AG09309 (cell line): Measurements from ENCODE around the gene LTBP4.
"Not testable (repeated sequence)": the region's sequence is repeated elsewhere in the genome, so short reads cannot be mapped to it uniquely, and the experiment has no call there.

ENCODE experiments used
- DNase-seq: peaks from one replicate; pipeline ENCODE4 v3.0.0-alpha.2; 2010; ENCODE audit warnings: low read depth
- H3K4me3 ChIP-seq: 2 replicates; pipeline ENCODE4 v1.5.1; 2011; ENCODE audit warnings: mild to moderate bottlenecking, low read depth, low read length, moderate library complexity; ENCODE audit not compliant: control insufficient read depth
- TF ChIP-seq, protein P1 (sequence below): IDR thresholded peaks from 2 replicates; pipeline ENCODE4 v1.5.1; 2011; ENCODE audit warnings: mild to moderate bottlenecking, low read depth, low read length, inconsistent platforms; ENCODE audit not compliant: insufficient read depth, control insufficient read depth; ENCODE audit errors: missing control alignments

The LTBP4 gene

DNA sequence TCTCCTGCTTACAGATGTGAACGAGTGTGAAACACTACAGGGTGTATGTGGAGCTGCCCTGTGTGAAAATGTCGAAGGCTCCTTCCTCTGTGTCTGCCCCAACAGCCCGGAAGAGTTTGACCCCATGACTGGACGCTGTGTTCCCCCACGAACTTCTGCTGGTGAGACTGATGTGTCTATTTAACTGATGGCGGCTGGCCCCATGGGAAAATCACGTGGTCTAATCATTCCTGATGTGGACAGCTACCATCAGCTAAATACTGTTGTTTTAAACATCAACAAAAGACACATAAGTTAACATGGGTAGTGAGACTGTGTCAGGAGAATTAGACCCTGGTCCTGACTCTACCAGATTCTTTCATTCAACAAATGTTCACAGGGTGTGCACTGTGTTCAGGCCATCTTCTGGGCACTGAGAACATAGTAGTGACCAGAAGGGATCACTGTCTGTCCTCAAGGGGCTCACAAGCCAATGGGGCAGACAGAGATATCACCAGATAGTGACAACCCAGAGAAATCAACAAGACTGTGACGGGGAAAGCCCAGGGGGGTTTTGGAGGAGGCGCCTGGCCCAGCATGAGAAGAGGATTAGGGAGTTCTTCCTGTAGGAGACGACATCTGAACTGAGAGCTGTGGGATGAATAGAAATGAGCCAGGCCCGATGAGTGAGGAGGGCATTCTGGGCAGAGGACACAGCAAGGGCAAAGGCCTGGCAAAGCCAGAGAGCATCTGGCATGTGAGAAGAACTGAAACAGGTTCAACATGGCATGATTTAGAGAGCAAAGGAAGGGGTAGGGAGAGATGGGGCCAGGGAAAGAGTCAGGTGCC, 18.4 kb downstream of the LTBP4 start:
- H3K4me3 ChIP-seq = no peak overlapping the region
- TF ChIP-seq, protein P1, sequence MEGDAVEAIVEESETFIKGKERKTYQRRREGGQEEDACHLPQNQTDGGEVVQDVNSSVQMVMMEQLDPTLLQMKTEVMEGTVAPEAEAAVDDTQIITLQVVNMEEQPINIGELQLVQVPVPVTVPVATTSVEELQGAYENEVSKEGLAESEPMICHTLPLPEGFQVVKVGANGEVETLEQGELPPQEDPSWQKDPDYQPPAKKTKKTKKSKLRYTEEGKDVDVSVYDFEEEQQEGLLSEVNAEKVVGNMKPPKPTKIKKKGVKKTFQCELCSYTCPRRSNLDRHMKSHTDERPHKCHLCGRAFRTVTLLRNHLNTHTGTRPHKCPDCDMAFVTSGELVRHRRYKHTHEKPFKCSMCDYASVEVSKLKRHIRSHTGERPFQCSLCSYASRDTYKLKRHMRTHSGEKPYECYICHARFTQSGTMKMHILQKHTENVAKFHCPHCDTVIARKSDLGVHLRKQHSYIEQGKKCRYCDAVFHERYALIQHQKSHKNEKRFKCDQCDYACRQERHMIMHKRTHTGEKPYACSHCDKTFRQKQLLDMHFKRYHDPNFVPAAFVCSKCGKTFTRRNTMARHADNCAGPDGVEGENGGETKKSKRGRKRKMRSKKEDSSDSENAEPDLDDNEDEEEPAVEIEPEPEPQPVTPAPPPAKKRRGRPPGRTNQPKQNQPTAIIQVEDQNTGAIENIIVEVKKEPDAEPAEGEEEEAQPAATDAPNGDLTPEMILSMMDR = no peak

DNA sequence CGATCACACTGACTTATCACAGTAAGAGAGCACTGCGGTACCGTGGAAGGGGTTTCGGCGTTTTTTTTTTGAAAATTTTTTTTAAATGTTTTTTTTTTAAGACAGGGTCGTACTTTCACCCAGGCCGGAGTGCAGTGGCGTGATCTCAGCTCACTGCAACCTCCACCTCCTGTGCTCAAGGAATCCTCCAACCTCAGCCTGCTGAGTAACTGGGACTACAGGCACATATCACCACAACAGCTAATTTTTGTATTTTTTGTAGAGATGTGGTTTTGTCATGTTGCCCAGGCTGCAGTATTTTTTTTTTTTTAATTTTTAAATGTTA, 19.0 kb downstream of the LTBP4 start:
- no peak overlapping the region for H3K4me3 ChIP-seq
- DNase-seq = no peak
- TF ChIP-seq, protein P1 = no peak

More for the DNA sequence above, 18.4 kb downstream of the LTBP4 start:
- DNase-seq = no peak

- H3K4me3 ChIP-seq = no peak overlapping the region
- no peak for DNase-seq
- TF ChIP-seq, protein P1 = no peak
Observed at GRCh38 chr19:40621283-40621682, 20.1 kb downstream of the LTBP4 start.

DNA sequence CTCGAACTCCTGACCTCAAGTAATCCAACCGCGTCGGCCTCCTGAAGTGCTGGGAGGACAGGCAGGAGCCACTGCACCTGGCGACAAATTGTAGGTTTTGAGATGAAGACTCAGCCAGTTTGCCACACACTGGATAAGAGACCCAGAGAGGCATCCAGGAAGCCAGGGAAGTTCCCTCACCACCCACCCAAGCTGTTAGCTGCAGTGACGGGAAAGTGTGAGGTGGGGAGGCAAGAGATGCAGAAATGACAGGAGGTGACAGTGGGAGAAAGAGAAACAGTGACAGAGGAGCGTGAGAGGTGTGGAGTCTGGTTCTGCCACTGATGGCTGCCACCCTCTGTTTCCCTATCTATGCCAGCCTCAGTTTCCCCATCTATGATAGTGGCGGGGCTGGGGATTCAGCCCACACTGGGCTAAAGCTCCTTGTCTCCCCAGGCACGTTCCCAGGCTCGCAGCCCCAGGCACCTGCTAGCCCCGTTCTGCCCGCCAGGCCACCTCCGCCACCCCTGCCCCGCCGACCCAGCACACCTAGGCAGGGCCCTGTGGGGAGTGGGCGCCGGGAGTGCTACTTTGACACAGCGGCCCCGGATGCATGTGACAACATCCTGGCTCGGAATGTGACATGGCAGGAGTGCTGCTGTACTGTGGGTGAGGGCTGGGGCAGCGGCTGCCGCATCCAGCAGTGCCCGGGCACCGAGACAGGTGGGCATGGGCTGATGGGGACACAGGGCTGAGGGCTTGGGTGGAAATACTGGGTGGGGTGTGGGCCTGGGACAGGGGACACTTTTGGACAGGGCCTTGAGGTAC, 21.0 kb downstream of the LTBP4 start:
- TF ChIP-seq, protein P1 = no peak
- no peak for DNase-seq
- no peak overlapping the region for H3K4me3 ChIP-seq

DNA sequence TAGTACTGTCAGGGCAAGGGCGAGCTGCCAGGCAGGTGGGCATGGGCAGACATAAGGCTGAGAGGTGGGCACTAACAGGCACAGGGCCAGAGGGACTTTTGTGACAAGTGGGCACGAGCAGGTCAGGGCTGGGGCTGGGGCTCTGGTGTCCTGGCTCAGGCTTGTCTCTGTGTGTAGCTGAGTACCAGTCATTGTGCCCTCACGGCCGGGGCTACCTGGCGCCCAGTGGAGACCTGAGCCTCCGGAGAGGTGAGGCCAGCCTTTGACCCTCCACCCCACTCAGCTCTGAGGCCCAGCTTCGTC, 21.6 kb downstream of the LTBP4 start:
- no peak for DNase-seq
- TF ChIP-seq, protein P1 = no peak
- no peak overlapping the region for H3K4me3 ChIP-seq

DNA sequence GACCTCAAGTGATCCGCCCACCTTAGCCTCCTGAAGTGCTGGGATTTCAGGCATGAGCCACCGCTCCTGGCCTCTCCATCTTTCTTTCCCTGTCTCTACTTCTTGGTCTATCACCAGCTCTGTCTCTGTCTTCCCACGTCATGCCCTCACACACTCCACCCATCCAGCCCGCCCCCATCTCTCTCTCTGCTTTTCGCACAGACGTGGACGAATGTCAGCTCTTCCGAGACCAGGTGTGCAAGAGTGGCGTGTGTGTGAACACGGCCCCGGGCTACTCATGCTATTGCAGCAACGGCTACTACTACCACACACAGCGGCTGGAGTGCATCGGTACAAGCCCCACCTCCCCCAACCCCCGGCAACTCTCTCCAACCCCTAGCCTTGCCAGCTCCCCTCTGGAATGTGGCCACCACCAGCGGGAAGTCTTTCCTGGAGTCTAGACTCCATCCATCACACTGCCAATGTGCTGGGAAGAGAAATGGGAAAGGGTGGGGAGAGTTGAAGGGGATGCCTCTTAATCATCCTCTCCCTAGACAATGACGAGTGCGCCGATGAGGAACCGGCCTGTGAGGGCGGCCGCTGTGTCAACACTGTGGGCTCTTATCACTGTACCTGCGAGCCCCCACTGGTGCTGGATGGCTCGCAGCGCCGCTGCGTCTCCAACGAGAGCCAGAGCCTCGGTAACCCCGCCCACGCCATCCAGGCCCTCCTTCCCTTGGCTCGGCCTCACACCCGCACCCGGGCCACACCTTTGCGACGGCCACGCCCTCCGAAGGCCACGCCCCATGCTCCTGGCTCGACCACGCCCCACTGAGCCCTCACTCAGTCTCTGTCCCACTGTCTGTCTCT, 22.5 kb downstream of the LTBP4 start:
- H3K4me3 ChIP-seq = no peak overlapping the region

GRCh38 chr19:40624369-40625153, 23.4 kb downstream of the LTBP4 start:
- DNase-seq = not testable (repeated sequence)

More for the DNA sequence above, 22.5 kb downstream of the LTBP4 start:
- TF ChIP-seq, protein P1 = no peak
- no peak for DNase-seq

More at GRCh38 chr19:40624369-40625153, 23.4 kb downstream of the LTBP4 start:
- H3K4me3 ChIP-seq = not testable (repeated sequence)
